A549 (cell line): Measurements from ENCODE around the gene PTPRK. TPM values are rescaled to one million over a fixed set of nuclear protein-coding genes. Genes with fewer than 3 reads are reported as not detected.

Source experiments
- ATAC-seq, 2 experiments: fragments of 200-7000 bp in 1 of 2; fragments of >200 bp in 1 of 2; cut with Nextera tagmentation in 1 of 2; cut with Tn5 transposase in 1 of 2; 3 replicates each; pipeline versions ENCODE4 v1.8.0 to v1.9.1; 2018 to 2020; ENCODE audit warnings: mild to moderate bottlenecking in 1 of 2, moderate library complexity in 1 of 2
- CTCF ChIA-PET: fragments of 300-600 bp; sonication (Branson Sonifier 250); formaldehyde crosslinking; extraction: SDS; loops from one replicate; lab custom pipeline; 2021; ENCODE audit warnings: antibody characterized with exemption, inconsistent platforms; lab: Yijun Ruan, JAX
- POLR2A ChIA-PET: fragments of 350-600 bp; formaldehyde crosslinking; extraction: SDS; loops from one replicate; lab custom pipeline; 2021; ENCODE audit warnings: antibody characterized with exemption, inconsistent platforms; lab: Yijun Ruan, JAX
- DNase-seq, 2 experiments: peaks; one replicate each; pipeline versions ENCODE4 v3.0.0 to v3.0.0-alpha.2; 2011 to 2016; ENCODE audit warnings: low read depth in 1 of 2, low spot score in 1 of 2
- FAIRE-seq: peaks from 2 replicates; lab custom pipeline; 2011; peaks lifted over from hg19 to GRCh38; lab: Jason Lieb, UNC
- H3K27ac ChIP-seq, 2 experiments: fragments of >200 bp; sonication (Bioruptor Twin); formaldehyde crosslinking; 3 replicates each; pipeline ENCODE4 v1.5.1; 2016 to 2017
- H3K4me1 ChIP-seq: fragments of >200 bp; sonication (Bioruptor Twin); formaldehyde crosslinking; 3 replicates; pipeline ENCODE4 v1.6.1; 2016
- H3K4me2 ChIP-seq: fragments of >200 bp; sonication (Bioruptor Twin); formaldehyde crosslinking; 3 replicates; pipeline ENCODE4 v1.6.1; 2016
- H3K4me3 ChIP-seq: fragments of >200 bp; sonication (Bioruptor Twin); formaldehyde crosslinking; 3 replicates; pipeline ENCODE4 v1.5.1; 2016
- H3K9me3 ChIP-seq: fragments of >200 bp; sonication (Bioruptor Twin); formaldehyde crosslinking; 3 replicates; pipeline ENCODE4 v1.6.1; 2016
- BHLHE40 ChIP-seq: IDR thresholded peaks from 2 replicates; pipeline ENCODE4 v1.6.1; 2012; ENCODE audit warnings: low read depth, low read length, inconsistent platforms
- CBX8 ChIP-seq: fragments of 200-600 bp; sonication (generic); IDR thresholded peaks from 2 replicates; pipeline ENCODE4 v1.6.1; 2016
- CHD4 ChIP-seq: fragments of 200-600 bp; sonication (generic); IDR thresholded peaks from 2 replicates; pipeline ENCODE4 v1.6.1; 2016; ENCODE audit warnings: antibody characterized with exemption, mild to moderate bottlenecking, borderline replicate concordance
- CTCF ChIP-seq: fragments of >200 bp; sonication (Bioruptor Twin); formaldehyde crosslinking; IDR thresholded peaks from 3 replicates; pipeline ENCODE4 v1.5.1; 2016
- E2F6 ChIP-seq: IDR thresholded peaks from 2 replicates; pipeline ENCODE4 v1.6.1; 2012; ENCODE audit warnings: low read depth, borderline replicate concordance
- EP300 ChIP-seq, 2 experiments: fragments of >200 bp; sonication (Bioruptor Twin); formaldehyde crosslinking; IDR thresholded peaks; 2 replicates in 1 of 2; 3 replicates in 1 of 2; pipeline ENCODE4 v1.6.1; 2016 to 2017
- ESRRA ChIP-seq: fragments of 150-350 bp; IDR thresholded peaks from 2 replicates; pipeline ENCODE4 v1.6.1; 2014; ENCODE audit warnings: mild to moderate bottlenecking, low read length, borderline replicate concordance
- GATA3 ChIP-seq: IDR thresholded peaks from 2 replicates; pipeline ENCODE4 v1.6.1; 2012; ENCODE audit warnings: borderline replicate concordance
- HOXB5 ChIP-seq: fragments of 250-450 bp; sonication (Bioruptor Pico); IDR thresholded peaks from 2 replicates; pipeline ENCODE4 v1.5.0; 2020; ENCODE audit warnings: mild to moderate bottlenecking, moderate library complexity
- JUN ChIP-seq, 2 experiments: fragments of >200 bp; sonication (Bioruptor Twin); formaldehyde crosslinking; IDR thresholded peaks; 2 replicates in 1 of 2; 3 replicates in 1 of 2; pipeline ENCODE4 v1.6.1; 2016 to 2017
- JUNB ChIP-seq: fragments of >200 bp; sonication (Bioruptor Twin); formaldehyde crosslinking; IDR thresholded peaks from 2 replicates; pipeline ENCODE4 v1.6.1; 2016
- KDM5A ChIP-seq: fragments of 200-600 bp; sonication (generic); IDR thresholded peaks from 2 replicates; pipeline ENCODE4 v1.6.1; 2016; ENCODE audit warnings: antibody characterized with exemption, mild to moderate bottlenecking
- MYC ChIP-seq: IDR thresholded peaks from 2 replicates; pipeline ENCODE4 v1.6.1; 2012; ENCODE audit warnings: mild to moderate bottlenecking, inconsistent platforms, low read length, improper control_type of control experiment, borderline replicate concordance
- NFE2L2 ChIP-seq: fragments of 150-350 bp; conservative IDR thresholded peaks from 2 replicates; pipeline ENCODE4 v1.6.1; 2014; ENCODE audit warnings: low read length
- POLR2A ChIP-seq: IDR thresholded peaks from 2 replicates; pipeline ENCODE4 v1.6.1; 2012; ENCODE audit warnings: mild to moderate bottlenecking, low read length
- RCOR1 ChIP-seq: fragments of 150-350 bp; IDR thresholded peaks from 2 replicates; pipeline ENCODE4 v1.6.1; 2014; ENCODE audit warnings: antibody characterized with exemption, low read length, low read depth
- REST ChIP-seq: fragments of 200-600 bp; sonication (generic); IDR thresholded peaks from 2 replicates; pipeline ENCODE4 v1.6.1; 2016; ENCODE audit warnings: antibody characterized with exemption, mild to moderate bottlenecking, moderate library complexity
- RFX5 ChIP-seq: fragments of 450-650 bp; IDR thresholded peaks from 2 replicates; pipeline ENCODE4 v1.7.1; 2014; ENCODE audit warnings: antibody characterized with exemption, mild to moderate bottlenecking, moderate library complexity
- SMC3 ChIP-seq: fragments of >200 bp; sonication (Bioruptor Twin); formaldehyde crosslinking; IDR thresholded peaks from 3 replicates; pipeline ENCODE4 v1.6.1; 2018; ENCODE audit warnings: inconsistent platforms
- SREBF2 ChIP-seq: fragments of 450-650 bp; IDR thresholded peaks from 2 replicates; pipeline ENCODE4 v1.6.1; 2014; ENCODE audit warnings: mild to moderate bottlenecking, moderate library complexity
- TP53 ChIP-seq: fragments of 250-450 bp; sonication (Bioruptor Pico); IDR thresholded peaks from 2 replicates; pipeline ENCODE4 v1.5.0; 2021; ENCODE audit warnings: mild to moderate bottlenecking, moderate library complexity
- ZNF302 ChIP-seq: fragments of 250-450 bp; sonication (Bioruptor Pico); IDR thresholded peaks from 2 replicates; pipeline ENCODE4 v1.9.0; 2021; ENCODE audit warnings: inconsistent platforms, mild to moderate bottlenecking, moderate library complexity
- WGBS: methylation state at CpG from one replicate; pipeline ENCODE4 v1.1.6; 2017; ENCODE audit errors: missing lambda C conversion rate; 5-methylcytosine and 5-hydroxymethylcytosine counted together
- polyA plus RNA-seq, 4 experiments: library from polyadenylated mRNA; depleted of rRNA in 3 of 4; stranded (reverse); fragments of >200 nt; fragmentation: RNase III in 1 of 4; extraction: RNeasy Plus Mini Kit Qiagen cat#74134 plus additional on column Dnase treatment in 1 of 4; gene quantifications; 2 replicates in 3 of 4; 3 replicates in 1 of 4; pipeline ENCODE4 v1.2.3, GENCODE V29; 2011 to 2017
- TF ChIP-seq, protein P1 (sequence below): IDR thresholded peaks from 2 replicates; pipeline ENCODE4 v1.6.1; 2012
- TF ChIP-seq, protein P2 (sequence below): fragments of >200 bp; sonication (Bioruptor Twin); formaldehyde crosslinking; IDR thresholded peaks from 2 replicates; pipeline ENCODE4 v1.6.1; 2016
- TF ChIP-seq, protein P3 (sequence below): fragments of 250-450 bp; sonication (Bioruptor Pico); IDR thresholded peaks from 2 replicates; pipeline ENCODE4 v1.5.0; 2020; ENCODE audit warnings: low read depth, mild to moderate bottlenecking, moderate library complexity
- TF ChIP-seq, protein P4 (sequence below): IDR thresholded peaks from 2 replicates; pipeline ENCODE4 v1.6.1; 2012

PTPRK gene
- polyA plus RNA-seq, 2 of the 4 experiments (the other 2 are of a cell fraction): 14.4 to 16.1 TPM

GRCh38 chr6:128168244-128168643, 352.2 kb downstream of the PTPRK start:
- H3K4me3 ChIP-seq: no peak overlapping the region
- H3K27ac ChIP-seq: no peak overlapping the region
- ATAC-seq (no peak), DNase-seq (no peak), FAIRE-seq (no peak)
- ChIA-PET CTCF (no interaction called here), POLR2A (no interaction called here)
- 92% methylated on average over 4 of the region's 4 CpGs for WGBS
- TF ChIP-seq CHD4 (no peak), MYC (no peak), E2F6 (no peak)
- TF ChIP-seq, protein P1, sequence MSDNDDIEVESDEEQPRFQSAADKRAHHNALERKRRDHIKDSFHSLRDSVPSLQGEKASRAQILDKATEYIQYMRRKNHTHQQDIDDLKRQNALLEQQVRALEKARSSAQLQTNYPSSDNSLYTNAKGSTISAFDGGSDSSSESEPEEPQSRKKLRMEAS: no peak
- no peak overlapping the region for H3K4me2 ChIP-seq
- no peaks in the 10 kb centered on the region for H3K9me3 ChIP-seq
- H3K4me1 ChIP-seq: 0 out of 3 replicates have a peak, but pooled peaks cover 6% of the 10 kb centered on the region

- Histone ChIP-seq H3K4me2 (no peak overlapping the region), H3K4me1 (0 out of 3 replicates have a peak, but pooled peaks cover 6% of the 10 kb centered on the region), H3K27ac (no peak overlapping the region), H3K4me3 (no peak overlapping the region), H3K9me3 (no peaks in the 10 kb centered on the region)
- TF ChIP-seq RFX5 (no peak), JUNB (no peak), EP300 (IDR thresholded peaks at IDR 0.05) (no peak), SREBF2 (no peak), JUN (IDR thresholded peaks at IDR 0.05) (no peak), ESRRA (no peak), CBX8 (no peak), BHLHE40 (no peak), NFE2L2 (no peak), HOXB5 (CRISPR knock-in tag) (no peak), ZNF302 (no peak), SMC3 (no peak), POLR2A (no peak), KDM5A (no peak), GATA3 (no peak)
- TF ChIP-seq, protein P2, sequence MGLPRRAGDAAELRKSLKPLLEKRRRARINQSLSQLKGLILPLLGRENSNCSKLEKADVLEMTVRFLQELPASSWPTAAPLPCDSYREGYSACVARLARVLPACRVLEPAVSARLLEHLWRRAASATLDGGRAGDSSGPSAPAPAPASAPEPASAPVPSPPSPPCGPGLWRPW: no peak
- TF ChIP-seq, protein P3, sequence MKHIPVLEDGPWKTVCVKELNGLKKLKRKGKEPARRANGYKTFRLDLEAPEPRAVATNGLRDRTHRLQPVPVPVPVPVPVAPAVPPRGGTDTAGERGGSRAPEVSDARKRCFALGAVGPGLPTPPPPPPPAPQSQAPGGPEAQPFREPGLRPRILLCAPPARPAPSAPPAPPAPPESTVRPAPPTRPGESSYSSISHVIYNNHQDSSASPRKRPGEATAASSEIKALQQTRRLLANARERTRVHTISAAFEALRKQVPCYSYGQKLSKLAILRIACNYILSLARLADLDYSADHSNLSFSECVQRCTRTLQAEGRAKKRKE (CRISPR knock-in tag): no peak
- TF ChIP-seq, protein P1: no peak
- ATAC-seq (no peak), DNase-seq (no peak), FAIRE-seq (no peak)
- ChIA-PET CTCF (no interaction called here), POLR2A (no interaction called here)
Observed at GRCh38 chr6:128167552-128167951, 352.8 kb downstream of the PTPRK start.

GRCh38 chr6:128164254-128164653, 356.1 kb downstream of the PTPRK start:
- ATAC-seq: no peak
- Histone ChIP-seq H3K9me3 (no peaks in the 10 kb centered on the region), H3K27ac (no peak overlapping the region), H3K4me3 (no peak overlapping the region), H3K4me1 (0 out of 3 replicates have a peak, but pooled peaks cover 6% of the 10 kb centered on the region), H3K4me2 (no peak overlapping the region)
- no peak for FAIRE-seq
- 81% methylated on average over 1 of the region's 1 CpG for WGBS
- no peak for DNase-seq
- CTCF ChIA-PET: no interaction called here
- POLR2A ChIA-PET: no interaction called here
- TF ChIP-seq CTCF (no peak), HOXB5 (CRISPR knock-in tag) (no peak), CBX8 (no peak), MYC (no peak), RCOR1 (no peak), TP53 (CRISPR knock-in tag) (no peak), SMC3 (no peak), GATA3 (no peak), NFE2L2 (no peak), JUN (IDR thresholded peaks at IDR 0.05) (no peak), REST (no peak)
- TF ChIP-seq, protein P4, sequence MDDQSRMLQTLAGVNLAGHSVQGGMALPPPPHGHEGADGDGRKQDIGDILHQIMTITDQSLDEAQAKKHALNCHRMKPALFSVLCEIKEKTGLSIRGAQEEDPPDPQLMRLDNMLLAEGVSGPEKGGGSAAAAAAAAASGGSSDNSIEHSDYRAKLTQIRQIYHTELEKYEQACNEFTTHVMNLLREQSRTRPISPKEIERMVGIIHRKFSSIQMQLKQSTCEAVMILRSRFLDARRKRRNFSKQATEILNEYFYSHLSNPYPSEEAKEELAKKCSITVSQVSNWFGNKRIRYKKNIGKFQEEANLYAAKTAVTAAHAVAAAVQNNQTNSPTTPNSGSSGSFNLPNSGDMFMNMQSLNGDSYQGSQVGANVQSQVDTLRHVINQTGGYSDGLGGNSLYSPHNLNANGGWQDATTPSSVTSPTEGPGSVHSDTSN: no peak
- TF ChIP-seq, protein P1: no peak
